DLD1 (cell line): ENCODE results near the gene RELL1.
"Not testable (repeated sequence)": the region's sequence is repeated elsewhere in the genome, so short reads cannot be mapped to it uniquely, and the experiment has no call there.

Experiments used
- in situ Hi-C: cut with HindIII; loops from 2 replicates; pipeline ENCODE4 v1.10.0; 2017; ENCODE audit warnings: low sequenced_read_pairs

Gene RELL1

GRCh38 chr4:37693450-37694190 is 7.4 kb upstream of the RELL1 start:
- in situ Hi-C loops: no loop called here

DNA sequence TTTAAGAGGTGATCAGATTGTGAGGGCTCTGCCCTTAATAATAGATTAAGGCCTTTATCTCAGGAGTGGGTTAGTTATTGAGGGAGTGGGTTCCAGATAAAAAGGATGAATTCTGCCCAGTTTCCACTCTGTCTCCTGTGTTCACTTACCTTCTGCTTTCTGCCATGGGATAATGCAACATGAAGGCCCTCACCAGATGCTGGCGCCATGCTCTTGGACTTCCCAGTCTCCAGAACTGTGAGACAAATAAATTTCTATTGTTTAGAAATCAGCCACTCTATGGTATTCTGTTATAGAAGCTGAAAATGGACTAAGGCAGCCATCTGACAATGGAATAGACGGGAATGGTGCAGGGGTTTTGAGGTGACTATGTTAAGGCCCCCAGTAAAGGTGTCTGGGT is 6.9 kb upstream of the RELL1 start:
- in situ Hi-C loops: no loop called here

GRCh38 chr4:37690976-37691375 is 4.8 kb upstream of the RELL1 start:
- in situ Hi-C loops: no loop called here

GRCh38 chr4:37689353-37690095 is 3.3 kb upstream of the RELL1 start:
- in situ Hi-C loops: loop anchor here (5.0 kb wide), 1 partner anchor 37 kb away; no protein-coding TSS in a partner anchor

DNA sequence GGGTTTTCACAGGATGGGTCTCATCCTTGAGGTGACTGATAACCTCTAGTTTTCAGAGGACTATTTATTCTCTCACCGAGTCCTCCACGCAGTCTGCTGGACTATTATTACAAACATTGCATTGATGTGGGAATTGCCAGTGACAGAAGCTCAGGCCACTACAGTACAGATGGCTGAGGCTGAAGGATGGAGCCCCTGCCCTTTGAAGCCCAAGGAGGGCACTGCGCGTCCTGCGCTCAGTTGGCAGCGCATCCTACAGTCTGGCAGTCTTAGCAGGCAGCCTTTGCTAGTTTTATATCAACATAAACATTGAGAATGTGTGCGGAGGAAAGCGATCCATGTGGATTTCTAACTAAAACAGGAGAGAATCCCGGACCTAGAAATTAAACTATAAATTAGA is 1.5 kb upstream of the RELL1 start:
- in situ Hi-C loops: loop anchor here (5.0 kb wide), 1 partner anchor 35 kb away; no protein-coding TSS in a partner anchor

GRCh38 chr4:37687194-37687562 is 1.0 kb upstream of the RELL1 start:
- in situ Hi-C loops: loop anchor here (5.0 kb wide), 1 partner anchor 35 kb away; no protein-coding TSS in a partner anchor

GRCh38 chr4:37685823-37686372 is 278 bp downstream of the RELL1 start:
- in situ Hi-C loops: loop anchor here (5.0 kb wide), 1 partner anchor 34 kb away; no protein-coding TSS in a partner anchor

DNA sequence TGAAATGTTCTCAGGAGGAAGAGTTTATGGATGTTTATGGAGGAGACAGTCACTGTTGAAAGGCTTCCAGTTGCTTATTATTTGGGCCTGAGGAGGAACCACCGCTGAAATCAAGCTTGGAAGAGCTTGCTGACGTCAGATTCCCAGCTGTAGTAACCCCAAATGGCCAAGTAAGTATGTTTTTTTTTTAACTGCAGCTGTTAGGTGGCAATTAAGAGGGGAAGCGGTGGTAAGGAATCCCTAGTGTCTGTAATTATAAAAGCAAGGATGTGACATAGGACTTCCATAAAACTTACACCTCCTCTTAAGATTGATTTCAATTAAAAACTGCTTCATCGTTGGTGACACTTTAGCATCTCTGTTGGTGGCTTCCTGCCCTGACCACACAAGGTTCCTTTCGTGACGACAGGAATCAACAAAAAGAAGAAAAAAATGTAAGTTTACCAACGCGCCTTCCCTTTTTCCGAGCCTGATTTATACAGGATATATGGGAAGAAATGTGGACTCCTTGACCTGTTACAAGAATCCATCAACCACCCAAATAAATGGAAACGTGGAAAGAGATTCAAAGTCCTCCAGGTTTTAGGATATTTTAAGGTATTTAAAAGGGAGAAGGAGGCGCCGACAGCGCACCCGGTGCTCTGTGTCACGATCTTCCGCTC is 884 bp downstream of the RELL1 start:
- in situ Hi-C loops: loop anchor here (5.0 kb wide), 1 partner anchor 33 kb away; no protein-coding TSS in a partner anchor

- in situ Hi-C loops: no loop called here
These were observed 2.0 kb downstream of the RELL1 start for GRCh38 chr4:37684154-37684553.

- in situ Hi-C loops: no loop called here
These were observed 3.3 kb downstream of the RELL1 start for GRCh38 chr4:37682701-37683401.

GRCh38 chr4:37680089-37680488 is 6.1 kb downstream of the RELL1 start:
- in situ Hi-C loops: no loop called here

- in situ Hi-C loops: no loop called here
These were observed 6.9 kb downstream of the RELL1 start for GRCh38 chr4:37679301-37679700.

- in situ Hi-C loops: no loop called here
These were observed 7.6 kb downstream of the RELL1 start for GRCh38 chr4:37678624-37679023.

GRCh38 chr4:37675587-37676290 is 10.4 kb downstream of the RELL1 start:
- in situ Hi-C loops: no loop called here

- in situ Hi-C loops: no loop called here
These were observed 11.7 kb downstream of the RELL1 start for GRCh38 chr4:37674439-37674838.

DNA sequence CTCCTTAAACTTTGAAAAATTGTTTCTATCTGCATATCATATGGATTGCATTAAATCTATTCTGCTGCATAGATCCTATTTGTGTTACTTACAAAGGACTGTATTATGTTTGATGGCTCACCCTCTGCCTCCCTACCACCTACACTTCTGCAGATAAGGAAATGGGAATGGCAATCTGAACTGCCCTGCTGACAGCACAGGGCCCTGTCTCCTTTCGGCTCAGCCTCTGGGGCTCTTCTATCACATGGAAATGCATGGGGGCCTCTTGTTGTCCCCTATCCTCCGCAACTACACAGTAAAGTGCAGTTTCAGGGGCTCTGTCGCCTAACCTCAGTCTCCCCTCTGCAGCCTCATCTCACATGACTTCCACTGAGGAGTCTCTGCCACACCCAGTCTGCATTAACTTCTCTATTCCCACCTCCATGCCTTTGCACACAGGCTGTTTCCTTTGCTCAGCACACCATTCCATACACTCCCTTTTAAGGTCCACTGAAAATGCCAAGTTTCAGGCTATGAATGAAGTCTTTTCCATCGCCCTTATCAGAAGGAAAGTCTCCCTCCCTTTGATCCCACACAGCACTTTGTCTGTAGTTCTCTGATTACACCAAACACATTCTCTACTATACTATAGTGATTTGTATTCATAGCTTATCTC is 12.5 kb downstream of the RELL1 start:
- in situ Hi-C loops: no loop called here

- in situ Hi-C loops: no loop called here
These were observed 15.1 kb downstream of the RELL1 start for GRCh38 chr4:37671072-37671471.

DNA sequence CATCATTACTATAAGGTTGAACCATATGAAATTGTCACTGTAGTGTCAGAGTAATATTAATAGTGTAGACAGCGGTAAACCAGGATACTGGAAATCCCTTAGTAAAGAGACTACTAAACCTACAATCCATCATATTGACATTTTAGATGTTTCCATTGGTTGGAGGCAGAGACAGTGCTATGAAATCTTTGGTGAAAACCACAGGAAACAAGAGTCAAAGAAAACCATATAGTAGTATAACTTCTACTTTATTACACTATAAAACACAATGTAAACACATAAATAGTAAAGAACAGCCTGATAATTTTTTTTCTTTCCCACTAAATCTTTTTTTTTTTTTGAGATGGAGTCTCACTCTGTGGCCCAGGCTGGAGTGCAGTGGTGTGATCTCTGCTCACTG is 15.9 kb downstream of the RELL1 start:
- in situ Hi-C loops: no loop called here

DNA sequence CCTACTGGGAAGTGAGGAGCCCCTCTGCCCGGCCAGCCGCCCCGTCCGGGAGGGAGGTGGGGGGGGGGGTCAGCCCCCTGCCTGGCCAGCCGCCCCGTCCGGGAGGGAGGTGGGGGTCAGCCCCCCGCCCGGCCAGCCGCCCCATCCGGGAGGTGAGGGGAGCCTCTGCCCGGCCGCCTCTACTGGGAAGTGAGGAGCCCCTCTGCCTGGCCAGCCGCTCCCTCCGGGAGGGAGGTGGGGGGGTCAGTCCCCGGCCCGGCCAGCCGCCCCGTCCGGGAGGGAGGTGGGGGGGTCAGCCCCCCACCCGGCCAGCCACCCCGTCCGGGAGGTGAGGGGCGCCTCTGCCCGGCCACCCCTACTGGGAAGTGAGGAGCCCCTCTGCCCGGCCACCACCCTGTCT is 17.1 kb downstream of the RELL1 start:
- in situ Hi-C loops: not testable (repeated sequence)
